HS-5 (cell line): ENCODE data around the gene SLC43A3.

Source experiments
- DNase-seq: peaks from one replicate; pipeline ENCODE4 v3.0.0-alpha.2; 2012; ENCODE audit warnings: low read depth

The SLC43A3 gene

DNA sequence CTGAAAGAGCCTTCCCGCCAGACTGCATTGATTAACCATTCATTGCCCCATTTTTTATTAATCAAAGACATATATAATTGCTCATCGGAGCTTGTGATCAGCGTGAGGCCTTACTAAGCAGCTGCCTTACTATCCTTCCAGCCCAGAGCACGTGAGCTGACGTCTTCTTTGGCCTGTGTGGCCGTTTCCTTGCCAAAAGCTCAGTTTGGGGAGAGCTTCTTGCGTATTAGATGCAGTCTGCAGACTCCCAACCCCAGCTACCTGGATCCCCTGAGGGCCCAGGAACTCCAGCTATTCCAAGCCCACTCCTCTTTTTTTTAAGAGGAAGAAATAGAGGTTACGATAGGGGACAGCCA, 784 bp upstream of the SLC43A3 start:
- DNase-seq = no peak

- no peak for DNase-seq
Measured at GRCh38 chr11:57426439-57426928, 437 bp downstream of the SLC43A3 start.

GRCh38 chr11:57425565-57426438, 1.1 kb downstream of the SLC43A3 start:
- no peak for DNase-seq

DNA sequence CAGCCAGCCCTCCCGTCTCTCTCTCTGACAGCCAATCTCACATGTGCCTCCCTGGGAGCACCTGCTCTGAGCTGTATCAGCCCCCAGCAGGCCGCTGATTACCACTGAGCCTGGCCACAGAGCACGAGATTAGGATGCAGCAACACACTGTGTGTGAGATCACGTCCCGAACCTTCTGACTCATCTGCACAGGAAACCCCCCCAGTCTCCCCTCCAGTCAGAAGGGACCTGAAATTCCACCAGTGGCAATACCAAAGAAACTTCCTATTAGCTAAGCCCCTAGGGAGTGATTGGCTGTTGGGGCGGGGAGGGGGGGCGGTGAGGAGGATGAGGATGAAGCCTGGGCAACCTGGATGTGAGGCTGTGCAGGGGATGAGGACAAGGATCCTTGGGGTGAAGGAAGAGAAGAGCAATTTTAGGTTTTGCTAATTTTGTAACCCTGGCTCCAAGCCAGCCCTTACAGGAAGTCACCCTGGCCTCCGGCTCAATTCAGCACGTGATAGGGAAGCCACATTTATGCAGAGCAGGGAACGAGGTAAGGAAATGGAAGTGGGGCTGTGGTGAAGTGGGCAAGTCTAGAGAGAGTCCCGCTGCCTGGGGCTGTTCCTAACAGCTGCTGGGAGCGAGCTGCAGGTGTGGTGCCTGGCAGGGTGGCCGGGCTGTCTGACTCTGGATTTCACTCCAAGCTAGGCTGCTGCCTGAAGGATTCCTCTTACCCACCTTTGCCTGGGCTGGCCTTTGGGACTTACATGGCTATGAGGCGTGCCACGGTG, 1.9 kb downstream of the SLC43A3 start:
- DNase-seq = peak; percentile 93

DNA sequence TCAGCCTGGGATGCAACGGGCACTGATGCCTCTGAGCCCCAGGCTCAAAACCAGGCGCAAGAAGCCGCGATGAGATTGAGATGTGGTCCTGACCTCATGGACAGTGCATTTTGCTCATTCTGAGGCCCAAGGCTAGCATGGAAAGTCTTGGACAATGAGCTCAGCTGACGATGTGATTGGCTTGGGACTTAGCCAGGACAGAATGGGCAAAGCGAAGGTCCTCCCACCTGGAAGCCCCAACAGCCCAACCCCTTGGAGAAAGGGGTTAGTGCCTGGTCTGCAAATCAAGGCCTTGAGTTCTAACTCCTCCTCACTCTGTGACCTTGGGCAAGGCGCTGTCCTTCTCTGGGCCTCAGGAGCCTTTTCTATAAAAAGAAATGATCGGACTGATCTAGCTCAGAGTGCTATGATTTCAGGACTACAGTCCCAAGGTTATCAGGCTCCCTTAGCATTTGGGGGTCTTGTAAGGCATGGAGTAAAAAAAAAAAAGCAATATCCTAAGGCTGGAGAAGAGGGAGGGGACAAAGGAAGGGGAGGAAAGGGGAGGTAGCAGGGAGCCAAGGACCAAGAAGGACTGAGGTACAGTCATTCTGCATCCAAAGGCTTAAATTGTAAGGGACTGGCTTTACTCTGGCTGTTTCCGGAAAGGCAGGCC, 2.7 kb downstream of the SLC43A3 start:
- no peak for DNase-seq

GRCh38 chr11:57422669-57423068, 4.3 kb downstream of the SLC43A3 start:
- DNase-seq = no peak

DNA sequence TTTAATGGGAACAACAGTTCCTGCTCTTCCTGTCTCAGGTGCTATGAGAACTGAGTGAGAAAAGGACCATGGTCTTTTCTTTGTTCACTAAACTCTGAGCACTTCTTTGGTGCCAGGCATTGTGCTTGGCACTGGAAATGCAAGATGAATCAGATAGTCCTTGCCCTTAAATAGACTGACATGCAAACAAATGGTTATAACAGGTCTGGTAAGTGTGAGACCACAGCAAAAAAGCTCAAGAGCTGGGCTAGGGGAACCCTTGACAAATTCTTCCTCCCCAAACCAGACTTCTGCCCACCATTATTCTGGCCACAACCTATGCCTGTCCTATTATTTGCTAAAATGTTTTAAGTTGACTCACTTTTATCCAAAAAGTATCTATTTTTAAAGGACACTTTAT, 5.1 kb downstream of the SLC43A3 start:
- DNase-seq = no peak

- no peak for DNase-seq
Measured at GRCh38 chr11:57421066-57421465, 5.9 kb downstream of the SLC43A3 start.

GRCh38 chr11:57419146-57419545, 7.8 kb downstream of the SLC43A3 start:
- DNase-seq = no peak

DNA sequence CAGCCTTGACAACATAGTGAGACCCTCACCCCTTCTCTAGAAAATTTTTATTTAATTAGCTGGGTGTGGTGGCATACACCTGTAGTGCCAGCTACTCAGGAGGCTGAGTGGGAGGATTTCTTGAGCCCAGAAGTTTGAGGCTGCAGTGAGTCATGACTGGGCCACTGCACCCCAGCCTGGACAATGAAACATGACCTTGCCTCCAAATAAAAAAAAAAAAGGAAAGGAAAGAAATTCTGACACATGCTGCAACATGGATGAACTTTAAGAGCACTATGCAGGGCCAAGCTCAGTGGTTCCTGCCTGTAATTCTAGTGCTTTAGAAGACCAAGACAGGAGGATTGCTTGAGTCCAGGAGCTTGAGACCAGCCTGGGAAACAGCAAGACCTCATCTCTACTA, 8.8 kb downstream of the SLC43A3 start:
- no peak for DNase-seq

GRCh38 chr11:57417056-57417455, 9.9 kb downstream of the SLC43A3 start:
- DNase-seq = no peak

DNA sequence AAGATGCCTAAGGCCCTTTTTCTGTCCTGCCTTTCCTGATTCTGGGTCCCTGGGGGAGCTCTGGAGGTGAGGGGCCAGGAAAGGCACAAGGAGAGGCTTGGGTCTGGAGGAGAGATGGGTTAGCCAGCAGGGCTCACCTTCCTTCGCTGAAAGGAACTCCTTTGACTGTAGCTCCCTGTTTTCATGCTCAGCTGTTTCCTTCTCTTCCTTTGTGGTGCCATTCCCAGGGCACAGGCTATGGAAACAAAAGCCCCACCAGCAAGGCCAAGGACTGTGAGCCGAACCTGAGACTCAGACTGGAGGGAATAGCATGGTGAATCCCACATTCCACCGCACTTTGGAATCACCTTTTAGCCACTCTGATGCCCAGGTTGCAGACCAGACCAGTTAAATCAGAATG, 10.5 kb downstream of the SLC43A3 start:
- no peak for DNase-seq

GRCh38 chr11:57414612-57415212, 12.2 kb downstream of the SLC43A3 start:
- no peak for DNase-seq

- DNase-seq = no peak
Measured at GRCh38 chr11:57413681-57414080, 13.2 kb downstream of the SLC43A3 start.

DNA sequence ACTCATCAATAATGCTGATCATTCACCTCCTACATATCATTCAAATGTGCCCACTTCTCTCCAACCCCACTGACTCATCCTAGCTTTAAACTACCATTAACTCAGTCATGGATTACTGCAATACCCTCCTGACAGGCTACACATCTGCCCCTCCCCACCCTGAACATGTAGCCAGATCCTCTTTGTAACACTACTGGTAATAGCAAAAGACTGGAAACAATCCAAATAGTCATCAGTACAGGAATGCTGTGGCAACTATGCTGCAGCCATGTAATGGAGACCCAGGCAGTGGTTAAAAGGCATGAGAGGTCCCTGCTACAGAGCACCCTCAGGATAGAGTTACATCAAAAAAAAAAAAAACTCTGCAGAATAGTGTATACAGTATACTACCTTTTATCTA, 16.6 kb downstream of the SLC43A3 start:
- peak; percentile 52 for DNase-seq

- DNase-seq = no peak
Measured at GRCh38 chr11:57409321-57410100, 17.4 kb downstream of the SLC43A3 start.

- no peak for DNase-seq
Measured at GRCh38 chr11:57408771-57409170, 18.1 kb downstream of the SLC43A3 start.

DNA sequence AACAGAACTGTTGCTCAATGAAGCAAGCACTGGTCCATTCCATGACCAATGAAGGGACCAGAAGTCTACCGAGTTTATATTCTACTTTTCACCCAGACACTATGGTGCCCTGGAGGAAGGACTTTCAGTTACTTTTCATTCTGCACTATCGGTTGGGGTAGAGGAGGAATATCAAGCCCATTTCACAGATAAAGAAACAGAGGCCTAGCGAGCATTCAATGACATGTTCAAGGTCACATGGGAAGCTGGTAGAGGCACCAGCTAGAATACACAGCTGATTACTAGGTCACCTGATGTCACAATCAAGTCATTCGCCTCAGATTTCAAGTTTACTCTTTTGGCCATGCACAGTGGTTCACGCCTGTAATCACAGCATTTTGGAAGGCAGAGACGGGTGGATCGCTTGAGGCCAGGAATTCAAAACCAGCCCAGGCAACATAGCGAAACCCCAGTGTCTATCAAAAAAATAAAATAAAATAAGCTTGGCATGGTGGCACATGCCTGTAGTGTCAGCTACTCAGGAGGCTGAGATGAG, 18.9 kb downstream of the SLC43A3 start:
- no peak for DNase-seq

GRCh38 chr11:57407010-57407920, 19.7 kb downstream of the SLC43A3 start:
- DNase-seq = no peak

DNA sequence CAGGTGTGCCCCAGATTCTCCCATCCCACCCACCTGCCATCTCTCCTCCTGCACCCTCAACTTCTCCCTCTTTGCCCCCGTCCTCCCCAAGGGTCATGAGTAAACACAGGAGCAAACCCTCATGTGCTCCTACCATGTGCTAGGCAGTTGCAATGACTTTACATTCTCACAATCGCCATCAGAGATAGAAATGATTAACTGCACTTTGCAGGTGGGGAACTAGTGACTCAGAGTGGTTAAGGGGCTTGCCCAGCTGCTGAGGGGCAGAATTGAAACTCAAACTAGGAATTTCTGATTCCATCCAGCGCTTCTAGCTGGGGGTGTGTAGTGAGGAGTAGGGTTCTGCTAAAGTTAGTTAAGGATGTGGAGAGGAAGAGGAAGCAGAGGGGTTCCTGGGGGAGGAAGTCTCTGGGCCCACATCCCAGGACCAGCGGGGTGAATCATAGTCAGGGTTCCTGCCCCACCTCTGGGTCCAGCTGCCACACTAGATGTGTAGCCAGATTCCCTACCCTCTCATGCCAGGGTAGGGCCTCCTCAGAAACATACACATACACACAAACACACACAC, 20.5 kb downstream of the SLC43A3 start:
- no peak for DNase-seq
